HCT116 (cell line): ENCODE measurements around the gene ZFHX3.

ENCODE experiments used
- CTCF ChIP-seq, 3 experiments: fragments of 200-600 bp in 1 of 3; sonication (generic) in 1 of 3; IDR thresholded peaks in 2 of 3; conservative IDR thresholded peaks in 1 of 3; 2 replicates each; pipeline ENCODE4 v1.5.1; 2012 to 2017; ENCODE audit warnings: low read depth in 2 of 3, low read length in 2 of 3, antibody characterized with exemption in 1 of 3, borderline replicate concordance in 1 of 3, control low read depth in 1 of 3, mild to moderate bottlenecking in 1 of 3, mixed read lengths in 1 of 3, mixed run types in 1 of 3, moderate library complexity in 1 of 3; ENCODE audit not compliant: insufficient read depth in 1 of 3
- EZH2 ChIP-seq: fragments of 200-600 bp; sonication (generic); IDR thresholded peaks from 2 replicates; pipeline ENCODE4 v1.6.1; 2017; ENCODE audit warnings: antibody characterized with exemption, mixed run types
- FOSL1 ChIP-seq: IDR thresholded peaks from 2 replicates; pipeline ENCODE4 v1.6.1; 2012; ENCODE audit warnings: low read depth
- MAX ChIP-seq: IDR thresholded peaks from 2 replicates; pipeline ENCODE4 v1.6.1; 2012
- POLR2A ChIP-seq: IDR thresholded peaks from 2 replicates; pipeline ENCODE4 v1.7.0; 2011; ENCODE audit warnings: borderline replicate concordance; ENCODE audit not compliant: insufficient read depth, insufficient read length; ENCODE audit errors: extremely low read depth
- RAD21 ChIP-seq: IDR thresholded peaks from 2 replicates; pipeline ENCODE4 v1.6.1; 2012; ENCODE audit warnings: low read depth, mild to moderate bottlenecking
- TCF7L2 ChIP-seq: IDR thresholded peaks from 2 replicates; pipeline ENCODE4 v1.7.0; 2011; ENCODE audit warnings: borderline replicate concordance, inconsistent platforms; ENCODE audit not compliant: insufficient read depth, insufficient read length; ENCODE audit errors: extremely low read depth

DNA sequence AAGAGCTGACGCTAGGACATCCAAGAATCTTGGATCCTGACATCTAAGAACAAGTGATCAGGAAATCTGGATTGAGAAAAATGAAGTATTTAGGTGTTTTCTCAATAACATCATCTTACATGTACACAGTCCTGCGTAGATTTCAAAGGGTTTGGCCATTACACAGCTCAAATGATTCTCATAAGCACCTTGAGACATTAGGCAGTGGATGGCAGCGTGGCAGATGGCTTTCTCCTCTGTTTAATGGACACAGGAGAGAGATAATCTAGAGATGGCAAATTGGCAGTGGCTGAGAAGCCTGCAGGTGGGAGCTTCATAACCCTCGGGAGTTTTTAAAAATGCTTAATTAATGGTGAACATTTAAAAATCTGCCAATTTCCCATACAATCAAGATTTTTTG, 137.5 kb downstream of the ZFHX3 start:
- TF ChIP-seq RAD21 (no peak), CTCF (IDR thresholded peaks at IDR 0.05 in 2 of 3, conservative IDR thresholded peaks at IDR 0.05 in 1 of 3; ENCODE audit: borderline replicate concordance in 1 of 3, insufficient read depth in 1 of 3, low read depth in 2 of 3, low read length in 2 of 3) (no peak), EZH2 (no peak), TCF7L2 (no peak), MAX (no peak), POLR2A (no peak), FOSL1 (no peak)
